Endometrial microvascular endothelial cells (primary cell): ENCODE results near the gene ZNF469. TPM values are rescaled to one million over a fixed set of nuclear protein-coding genes. Genes with fewer than 3 reads are reported as not detected.

Experiments
- in situ Hi-C: cut with HindIII; loops from 2 replicates; pipeline ENCODE4 v1.10.0; 2017; ENCODE audit warnings: low sequenced_read_pairs, low pct_unique_long_range_greater_than_20kb; ENCODE audit errors: inconsistent ontology term
- total RNA-seq: library from RNA; depleted of rRNA; stranded (reverse); fragments of >200 nt; gene quantifications from one replicate; pipeline ENCODE4 v1.2.3, GENCODE V29; 2015; ENCODE audit errors: inconsistent ontology term

The ZNF469 gene
- total RNA-seq, 1 donor from 2014 or later = 1.6 TPM

- in situ Hi-C loops = loop anchor here (25.0 kb wide), 1 partner anchor 107 kb away; no protein-coding TSS in a partner anchor
These were observed 48.0 kb downstream of the ZNF469 start for GRCh38 chr16:88430524-88431446.

GRCh38 chr16:88431651-88432050 is 48.9 kb downstream of the ZNF469 start:
- in situ Hi-C loops = loop anchor here (25.0 kb wide), 1 partner anchor 106 kb away; no protein-coding TSS in a partner anchor

- in situ Hi-C loops = loop anchor here (25.0 kb wide), 1 partner anchor 105 kb away; no protein-coding TSS in a partner anchor
These were observed 49.4 kb downstream of the ZNF469 start for GRCh38 chr16:88432174-88432573.

Other genes starting within 250 kb of the ZNF469 start
- gene ZFPM1, start 70.3 kb downstream of the ZNF469 start, total RNA-seq = 1.2 TPM
- gene ZC3H18, start 187.4 kb downstream of the ZNF469 start, total RNA-seq = 13.1 TPM